Activated effector memory CD4-positive, alpha-beta T cell treated with anti-CD3 and anti-CD28 coated beads, Interleukin-2, amount 50 U/mL, for 16 hours (primary cell): ENCODE measurements around the gene IZUMO2.
"Not testable (repeated sequence)": the region's sequence is repeated elsewhere in the genome, so short reads cannot be mapped to it uniquely, and the experiment has no call there.

Source experiments
- DNase-seq: peaks from one replicate; pipeline ENCODE4 v3.0.0-alpha.2; 2020

The IZUMO2 gene

GRCh38 chr19:50181121-50181520 is 18.0 kb upstream of the IZUMO2 start:
- no peak for DNase-seq

- DNase-seq, result no peak
These were observed 15.9 kb upstream of the IZUMO2 start for GRCh38 chr19:50178859-50179537.

DNA sequence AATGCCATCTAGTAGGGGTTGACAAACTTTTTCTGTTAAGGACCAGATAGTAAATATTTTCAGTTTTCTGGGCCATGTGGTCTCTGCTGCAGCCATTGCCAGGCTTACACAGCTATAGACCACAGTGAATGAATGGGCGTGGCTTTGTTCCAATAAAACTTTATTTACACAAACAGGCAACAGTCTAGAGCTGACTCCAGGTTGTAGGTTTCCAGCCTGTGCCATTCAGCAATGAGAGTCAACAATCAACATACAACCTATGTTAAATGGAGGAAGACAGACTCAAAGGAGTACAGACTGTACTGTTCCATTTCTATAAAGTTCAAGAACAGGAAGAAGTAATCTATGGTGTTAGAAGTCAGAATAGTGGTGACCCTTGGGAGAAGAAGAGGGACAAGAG is 15.2 kb upstream of the IZUMO2 start:
- DNase-seq, result no peak

DNA sequence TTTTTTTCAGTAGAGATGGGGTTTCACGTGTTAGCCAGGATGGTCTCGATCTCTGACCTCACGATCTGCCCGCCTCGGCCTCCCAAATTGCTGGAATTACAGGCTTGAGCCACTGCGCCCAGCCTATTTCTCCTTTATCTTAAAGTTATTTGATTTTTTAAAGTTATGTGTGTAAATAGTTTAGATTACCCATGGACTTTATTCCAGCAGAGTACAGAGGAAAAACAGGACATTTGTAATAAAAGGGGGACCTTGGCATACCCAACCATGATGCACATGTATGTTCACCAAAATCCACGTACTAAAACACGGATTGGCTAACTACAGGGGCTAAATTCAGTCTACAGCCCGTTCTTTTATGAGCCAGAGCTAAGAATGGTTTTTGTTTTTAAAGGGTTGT is 13.7 kb upstream of the IZUMO2 start:
- no peak for DNase-seq

DNA sequence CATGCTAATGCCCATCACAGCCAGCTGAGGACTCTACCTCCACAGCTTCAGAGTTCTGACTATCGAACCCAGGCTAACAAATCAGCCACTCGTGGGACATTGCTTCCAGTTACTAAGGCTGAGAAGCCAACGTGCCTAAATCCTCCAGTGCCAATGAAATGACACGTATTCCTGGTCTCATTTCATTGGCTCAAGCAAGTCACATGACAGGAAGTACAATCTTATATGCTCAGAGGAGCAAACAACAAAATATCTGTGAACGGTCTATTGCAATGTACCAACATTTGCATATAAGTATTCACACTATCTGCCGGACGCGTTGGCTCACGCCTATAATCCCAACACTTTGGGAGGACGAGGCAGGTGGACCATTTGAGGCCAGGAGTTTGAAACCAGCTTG is 12.8 kb upstream of the IZUMO2 start:
- no peak for DNase-seq

DNA sequence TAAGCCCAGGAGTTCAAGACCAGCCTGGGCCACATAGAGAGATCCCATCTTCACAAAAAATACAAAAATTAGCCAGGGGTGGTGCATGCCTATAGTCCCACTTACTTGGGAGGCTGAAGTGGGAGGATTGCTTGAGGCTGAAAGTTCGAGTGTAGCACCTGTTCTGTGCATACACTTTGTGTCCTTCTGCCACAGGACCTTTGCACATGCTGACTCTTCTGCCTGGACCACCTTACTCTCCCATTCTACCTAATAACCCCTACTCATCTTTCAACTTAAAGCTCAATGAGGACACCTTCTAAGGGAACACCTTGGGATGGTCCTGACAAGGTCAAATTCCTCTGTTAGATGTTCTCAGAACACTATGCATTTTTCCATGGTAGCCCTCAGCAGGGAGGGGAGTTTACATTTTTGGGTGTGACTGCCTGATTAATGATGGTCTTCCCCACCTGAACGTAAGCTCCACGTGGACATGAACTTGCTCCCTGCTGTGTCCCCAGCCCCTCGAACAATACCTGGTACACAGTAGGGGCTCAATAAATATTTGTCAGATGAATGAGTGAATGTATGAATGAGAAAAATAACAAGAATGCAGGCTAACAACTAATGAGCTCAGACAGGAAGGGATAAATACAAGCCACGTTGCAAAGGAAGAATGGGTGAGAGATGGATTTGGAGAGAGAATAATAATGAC is 11.2 kb upstream of the IZUMO2 start:
- no peak for DNase-seq

DNA sequence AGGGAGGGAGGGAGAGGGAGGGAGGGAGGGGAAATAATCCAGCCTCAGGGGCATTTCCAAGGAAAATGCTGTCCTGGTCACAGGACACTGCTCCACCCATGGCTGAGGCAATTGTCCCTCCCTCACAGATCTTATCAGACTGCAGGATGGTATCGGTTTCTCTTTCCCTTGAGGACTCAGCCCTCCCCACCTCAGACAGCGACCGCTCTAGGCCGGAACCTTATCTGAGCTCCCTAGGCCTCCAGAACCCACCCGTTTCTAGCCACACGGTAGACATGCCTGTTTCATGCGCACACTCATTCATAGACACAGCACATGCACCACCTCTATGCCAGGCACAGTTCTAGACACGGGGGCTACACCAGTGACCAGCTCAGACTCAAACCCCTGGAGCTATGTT is 10.0 kb upstream of the IZUMO2 start:
- DNase-seq, result no peak

DNA sequence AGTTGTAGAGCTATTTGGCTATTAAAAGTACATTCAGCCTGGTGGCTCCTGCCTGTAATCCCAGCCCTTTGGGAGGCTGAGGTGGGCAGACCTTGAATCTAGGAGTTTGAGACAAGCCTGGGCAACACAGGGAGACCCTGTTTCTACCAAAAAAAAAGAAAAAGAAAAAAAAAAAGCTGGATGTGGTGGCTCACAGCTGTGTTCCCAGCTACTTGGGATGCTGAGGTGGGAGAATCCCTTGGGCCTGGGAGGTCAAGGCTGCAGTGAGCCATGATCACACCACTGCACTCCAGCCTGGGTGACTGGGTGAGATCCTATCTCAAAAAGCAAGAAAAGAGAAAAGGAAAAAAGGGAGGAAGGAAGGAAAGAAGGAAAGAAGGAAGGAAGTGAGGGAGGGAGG is 9.6 kb upstream of the IZUMO2 start:
- no peak for DNase-seq

GRCh38 chr19:50171752-50172151 is 8.7 kb upstream of the IZUMO2 start:
- DNase-seq, result no peak

DNA sequence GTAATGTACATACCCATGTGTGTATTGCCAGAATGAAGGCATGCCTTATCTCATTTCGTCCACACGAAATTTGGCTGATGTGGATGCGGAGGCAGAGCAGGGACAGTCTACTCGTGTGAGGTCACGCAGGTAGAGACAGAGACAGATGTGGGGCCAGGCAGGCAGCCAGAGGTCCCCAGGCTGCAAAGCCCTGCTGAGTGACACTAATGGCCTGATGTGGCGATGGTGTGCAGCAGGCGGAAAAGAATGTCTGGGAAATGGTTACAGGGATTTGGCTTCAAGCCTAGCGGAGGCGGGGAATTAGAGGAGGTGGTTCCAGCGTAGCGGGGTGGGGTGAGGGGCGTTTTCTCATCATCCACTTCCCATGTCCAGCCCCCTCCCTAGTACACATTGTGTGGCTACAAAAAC is 4.2 kb upstream of the IZUMO2 start:
- no peak for DNase-seq

DNA sequence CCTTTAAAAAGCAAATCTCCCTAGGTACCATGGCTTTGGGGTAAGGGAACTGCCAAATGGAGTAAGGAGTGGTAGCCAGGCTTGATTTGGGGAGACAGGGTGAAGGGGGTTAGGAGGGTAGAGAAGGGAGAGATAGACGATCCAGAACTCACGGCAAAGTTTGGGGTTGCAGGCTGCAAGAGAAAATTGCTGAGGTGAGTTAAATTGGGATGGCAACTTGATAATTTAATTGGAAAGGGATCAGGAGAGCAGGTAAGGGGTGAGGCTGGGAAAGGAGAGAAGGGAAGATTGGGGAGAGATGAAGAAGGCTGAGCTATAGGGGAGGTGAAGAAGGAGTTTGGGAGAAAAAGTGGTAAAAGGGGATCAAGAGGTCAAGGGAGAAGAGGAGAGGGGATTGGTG is 4.0 kb downstream of the IZUMO2 start:
- DNase-seq, result no peak

DNA sequence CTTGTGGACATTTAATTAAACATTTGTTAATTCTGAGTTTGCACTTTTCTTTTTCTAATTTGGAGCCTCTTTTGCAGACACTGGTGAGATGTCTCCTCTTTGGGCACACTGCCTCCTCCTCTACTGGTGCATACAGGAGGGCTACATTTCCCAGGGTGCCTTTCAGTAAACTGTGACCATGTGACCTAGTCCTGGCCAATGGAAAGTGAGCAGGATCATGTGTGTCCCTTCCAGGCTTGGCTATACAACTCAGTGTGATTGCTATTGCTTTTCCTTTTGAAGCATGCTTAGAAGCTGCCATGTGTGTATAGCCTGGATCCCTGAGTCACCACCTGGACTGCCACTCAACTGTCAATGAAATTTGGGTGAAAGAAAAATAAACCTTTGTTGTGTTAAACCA is 4.5 kb downstream of the IZUMO2 start:
- DNase-seq, result no peak

- DNase-seq, result no peak
These were observed 7.5 kb downstream of the IZUMO2 start for GRCh38 chr19:50155520-50156109.

GRCh38 chr19:50154529-50154928 is 8.6 kb downstream of the IZUMO2 start:
- DNase-seq, result no peak

DNA sequence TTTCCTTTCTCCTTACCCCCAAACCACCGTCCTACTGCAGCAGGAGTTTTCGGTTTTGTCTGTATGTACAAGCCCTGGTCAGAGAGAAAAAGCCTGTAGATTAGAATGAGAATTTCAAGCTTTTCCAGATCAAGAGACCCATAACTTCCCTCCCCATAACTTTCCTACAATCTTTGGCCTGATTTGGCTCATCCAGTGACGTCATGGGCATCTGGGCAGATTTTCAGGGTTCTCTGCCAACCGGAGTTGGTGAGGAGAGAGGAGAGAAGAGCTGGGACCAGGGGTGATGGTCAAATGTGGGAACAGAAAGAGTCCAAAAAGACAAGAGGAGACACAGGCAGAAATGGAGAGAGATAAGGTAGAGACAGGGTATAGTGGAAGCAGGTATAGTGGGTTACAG is 10.5 kb downstream of the IZUMO2 start:
- DNase-seq, result no peak

- no peak for DNase-seq
These were observed 14.6 kb downstream of the IZUMO2 start for GRCh38 chr19:50148528-50148927.

DNA sequence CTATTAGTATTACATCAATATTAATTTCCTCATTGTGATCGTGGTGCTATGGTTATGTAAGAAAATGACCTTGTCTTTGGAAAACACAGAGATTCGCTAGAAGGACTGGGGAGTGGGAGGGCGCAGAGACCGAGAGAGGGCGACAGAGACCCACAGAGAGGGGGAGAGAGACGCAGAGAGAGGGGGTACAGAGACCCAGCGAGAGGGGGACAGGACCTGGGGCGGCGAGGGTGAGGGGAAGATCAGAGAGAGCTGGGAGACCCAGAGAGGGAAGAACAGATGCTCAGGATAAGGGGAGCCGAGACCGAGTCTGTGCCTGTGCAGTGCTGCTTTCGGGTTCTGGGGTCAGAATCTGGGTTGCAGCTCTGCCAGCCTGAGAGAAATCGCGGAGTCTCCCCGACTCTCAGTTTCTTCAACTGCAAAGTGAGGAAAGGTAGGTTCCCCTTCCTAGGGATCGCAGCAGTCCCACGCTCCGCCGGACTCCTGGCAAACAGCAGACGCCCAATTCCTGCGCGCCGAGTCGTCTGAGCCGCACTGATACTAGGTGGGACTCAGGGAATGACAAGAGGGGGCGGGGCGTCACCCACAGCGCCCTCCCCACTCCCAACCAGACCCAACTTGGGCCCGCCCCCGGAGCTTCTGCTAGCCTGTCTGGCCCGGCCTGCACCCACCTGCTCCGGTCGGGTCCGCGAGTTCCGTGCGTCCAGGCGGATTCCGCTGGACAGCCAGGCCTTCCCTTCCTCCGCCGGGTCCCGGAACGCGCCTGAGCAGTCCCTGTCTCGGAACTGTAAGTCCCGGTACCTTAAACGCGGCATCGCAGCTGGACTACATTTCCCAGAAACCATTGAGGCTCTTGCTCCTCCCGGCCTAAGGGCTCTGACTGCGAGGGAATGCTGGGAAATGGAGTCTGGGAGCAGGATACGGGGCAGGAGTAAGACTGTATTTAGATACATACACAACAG is 15.3 kb downstream of the IZUMO2 start:
- peak; percentile 85 for DNase-seq

- not testable (repeated sequence) for DNase-seq
These were observed 21.2 kb downstream of the IZUMO2 start for GRCh38 chr19:50141921-50142320.

- not testable (repeated sequence) for DNase-seq
These were observed 22.8 kb downstream of the IZUMO2 start for GRCh38 chr19:50140118-50140845.

DNA sequence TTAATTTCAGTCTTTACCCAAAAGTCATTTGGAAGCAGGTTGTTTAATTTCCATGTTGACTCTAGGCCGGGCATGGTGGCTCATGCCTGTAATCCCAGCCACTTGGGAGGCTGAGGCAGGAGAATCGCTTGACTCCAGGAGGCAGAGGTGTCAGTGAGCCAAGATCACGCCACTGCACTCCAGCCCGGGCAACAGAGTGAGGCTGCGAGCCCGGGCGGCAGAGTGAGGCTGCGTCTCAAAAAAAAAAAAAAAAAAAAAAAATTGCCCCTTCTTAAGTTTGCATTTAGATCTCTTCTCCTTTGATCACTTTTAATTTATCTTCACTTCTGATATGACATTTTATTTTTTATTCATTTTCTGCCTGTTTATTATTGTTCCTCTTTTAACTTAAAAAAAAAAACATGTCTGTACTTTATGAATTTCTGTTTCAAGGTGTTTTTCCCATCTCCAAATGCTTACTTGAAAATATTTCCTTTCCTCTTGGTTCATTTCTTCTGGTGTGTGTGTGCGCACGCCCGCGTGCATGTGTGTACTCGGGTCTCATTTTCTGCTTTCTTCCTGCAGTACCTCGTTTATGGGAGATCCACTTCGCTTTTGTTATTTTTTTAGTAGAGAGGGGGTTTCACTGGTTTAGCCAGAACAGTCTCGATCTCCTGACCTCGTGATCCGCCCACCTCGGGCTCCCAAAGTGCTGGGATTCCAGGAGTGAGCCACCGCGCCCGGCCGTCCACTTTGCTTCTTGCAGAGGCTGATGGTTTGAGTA is 26.3 kb downstream of the IZUMO2 start:
- peak; percentile 66 for DNase-seq

DNA sequence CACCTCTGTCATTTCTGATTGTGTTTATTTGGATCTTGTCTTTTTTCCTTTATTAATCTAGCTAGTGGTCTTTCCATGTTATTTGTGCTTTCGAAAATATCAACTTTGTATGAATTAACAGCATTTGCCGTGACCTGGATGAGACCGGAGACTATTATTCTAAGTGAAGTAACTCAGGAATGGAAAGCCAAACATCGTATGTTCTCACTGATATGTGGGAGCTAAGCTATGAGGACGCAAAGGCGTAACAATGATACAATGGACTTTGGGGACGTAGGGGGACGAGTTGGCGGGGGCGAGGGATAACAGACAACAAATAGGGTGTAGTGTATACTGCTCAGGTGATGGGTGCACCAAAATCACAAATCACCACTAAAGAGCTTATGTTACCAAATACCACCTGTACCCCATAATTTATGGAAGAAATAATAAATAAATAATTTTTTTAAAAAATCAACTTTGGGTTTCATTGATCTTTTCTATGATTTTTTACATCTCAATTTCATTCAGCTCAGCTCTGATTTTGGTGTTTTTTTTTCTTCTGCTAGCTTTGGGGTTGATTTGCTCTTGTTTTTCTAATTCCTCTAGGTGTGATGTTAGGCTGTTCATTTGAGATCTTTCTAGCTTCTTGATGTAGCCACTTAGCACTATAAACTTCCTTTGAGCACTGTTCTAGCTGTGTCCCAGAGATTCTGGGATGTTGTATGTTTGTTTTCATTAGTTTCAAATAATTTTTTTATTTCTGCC is 27.1 kb downstream of the IZUMO2 start:
- DNase-seq, result peak; percentile 65
